Stimulated activated CD4-positive, alpha-beta T cell treated with anti-CD3 and anti-CD28 coated beads, Interleukin-4, amount 100 ng/mL, for 1 hour (primary cell): ENCODE measurements around the gene GREB1L.

ENCODE experiments used
- DNase-seq: peaks from one replicate; pipeline ENCODE4 v3.0.0-alpha.2; 2020

GREB1L gene

GRCh38 chr18:21383031-21383430, 141.0 kb downstream of the GREB1L start:
- no peak for DNase-seq

- DNase-seq, result no peak
These were observed 144.7 kb downstream of the GREB1L start for GRCh38 chr18:21386523-21387240.

GRCh38 chr18:21387886-21388285, 145.9 kb downstream of the GREB1L start:
- no peak for DNase-seq

GRCh38 chr18:21389283-21389682, 147.3 kb downstream of the GREB1L start:
- no peak for DNase-seq

- no peak for DNase-seq
These were observed 147.9 kb downstream of the GREB1L start for GRCh38 chr18:21389903-21390302.

GRCh38 chr18:21391074-21391673, 149.1 kb downstream of the GREB1L start:
- DNase-seq, result no peak

GRCh38 chr18:21393986-21394385, 152.0 kb downstream of the GREB1L start:
- no peak for DNase-seq

- no peak for DNase-seq
These were observed 156.1 kb downstream of the GREB1L start for GRCh38 chr18:21398121-21398520.

GRCh38 chr18:21402272-21402671, 160.2 kb downstream of the GREB1L start:
- DNase-seq, result no peak

GRCh38 chr18:21404426-21404825, 162.4 kb downstream of the GREB1L start:
- no peak for DNase-seq

GRCh38 chr18:21406116-21406515, 164.1 kb downstream of the GREB1L start:
- no peak for DNase-seq

- DNase-seq, result no peak
These were observed 166.6 kb downstream of the GREB1L start for GRCh38 chr18:21408681-21409080.

- DNase-seq, result no peak
These were observed 191.4 kb downstream of the GREB1L start for GRCh38 chr18:21433436-21433835.

- DNase-seq, result no peak
These were observed 197.4 kb downstream of the GREB1L start for GRCh38 chr18:21439431-21439846.

GRCh38 chr18:21441670-21442069, 199.6 kb downstream of the GREB1L start:
- DNase-seq, result no peak

GRCh38 chr18:21443776-21444464, 201.9 kb downstream of the GREB1L start:
- no peak for DNase-seq

GRCh38 chr18:21444465-21445212, 202.6 kb downstream of the GREB1L start:
- DNase-seq, result no peak

GRCh38 chr18:21448299-21448698, 206.3 kb downstream of the GREB1L start:
- DNase-seq, result no peak

GRCh38 chr18:21449367-21450290, 207.6 kb downstream of the GREB1L start:
- no peak for DNase-seq

GRCh38 chr18:21450503-21450902, 208.5 kb downstream of the GREB1L start:
- DNase-seq, result no peak

GRCh38 chr18:21450913-21451312, 208.9 kb downstream of the GREB1L start:
- no peak for DNase-seq

- no peak for DNase-seq
These were observed 209.8 kb downstream of the GREB1L start for GRCh38 chr18:21451851-21452250.
